Measurements from ENCODE around the gene CCDC148. TPM values are rescaled to one million over a fixed set of nuclear protein-coding genes. Genes with fewer than 3 reads are reported as not detected.

CCDC148 gene
- total and polyA plus RNA-seq, 12 donors: 0.07 to 1.4 (median 0.66) TPM

GRCh38 chr2:158402665-158403064 is 53.9 kb downstream of the CCDC148 start:
- intact Hi-C loops (cut with DNase I): no loop called here
- Histone ChIP-seq H3K27me3 (no peaks in the 10 kb centered on the region), H3K27ac (no peak overlapping the region), H3K36me3 (no peaks in the 10 kb centered on the region), H3K4me1 (peaks cover 0 to 11% (median 0%) of the 10 kb centered on the region in 9 donors), H3K4me3 (no peak overlapping the region), H3K9me3 (peaks cover 0 to 20% (median 0%) of the 10 kb centered on the region in 11 donors)
- ATAC-seq (no peak), DNase-seq (no peak)
- TF ChIP-seq CTCF (IDR thresholded peaks at IDR 0.05): no peak
- 43 to 47% methylated on average over 2 of the region's 2 CpGs for WGBS, 2 donors

- intact Hi-C loops (cut with DNase I): no loop called here
- DNase-seq: no peak
- Histone ChIP-seq H3K27ac (no peak overlapping the region), H3K9me3 (peaks cover 0 to 10% (median 0%) of the 10 kb centered on the region in 11 donors), H3K4me1 (no peaks in the 10 kb centered on the region), H3K36me3 (no peaks in the 10 kb centered on the region), H3K4me3 (no peak overlapping the region), H3K27me3 (no peaks in the 10 kb centered on the region)
- ATAC-seq: no peak
- WGBS, 2 donors: 43 to 55% methylated on average over 1 of the region's 1 CpG
- TF ChIP-seq CTCF (IDR thresholded peaks at IDR 0.05): no peak
Observed at GRCh38 chr2:158395166-158395565, 61.4 kb downstream of the CCDC148 start.

GRCh38 chr2:158394453-158394852 is 62.1 kb downstream of the CCDC148 start:
- H3K27ac ChIP-seq: no peak overlapping the region
- no peak for TF ChIP-seq CTCF (IDR thresholded peaks at IDR 0.05)
- intact Hi-C loops (cut with DNase I): no loop called here
- no peaks in the 10 kb centered on the region for H3K27me3 ChIP-seq
- no peaks in the 10 kb centered on the region for H3K4me1 ChIP-seq
- no peak overlapping the region for H3K4me3 ChIP-seq
- no peak for DNase-seq
- no peaks in the 10 kb centered on the region for H3K36me3 ChIP-seq
- peaks cover 0 to 3% (median 0%) of the 10 kb centered on the region in 11 donors for H3K9me3 ChIP-seq
- WGBS, 2 donors: 50 to 74% methylated on average over 1 of the region's 1 CpG
- ATAC-seq: no peak

GRCh38 chr2:158393886-158394285 is 62.7 kb downstream of the CCDC148 start:
- 48 to 100% methylated on average over 1 of the region's 1 CpG for WGBS, 2 donors
- intact Hi-C loops (cut with DNase I): no loop called here
- no peak for ATAC-seq
- no peak for TF ChIP-seq CTCF (IDR thresholded peaks at IDR 0.05)
- DNase-seq: no peak
- Histone ChIP-seq H3K27me3 (no peaks in the 10 kb centered on the region), H3K27ac (no peak overlapping the region), H3K36me3 (no peaks in the 10 kb centered on the region), H3K4me1 (no peaks in the 10 kb centered on the region), H3K4me3 (no peak overlapping the region), H3K9me3 (no peaks in the 10 kb centered on the region)

All from heart right ventricle (tissue), 16 donors.